Sigmoid colon (tissue), 3 donors: Measurements from ENCODE around the gene RGS7BP.

Experiments
- CTCF ChIP-seq, 4 experiments: fragments of 450-650 bp in 3 of 4; fragments of 200-600 bp in 1 of 4; IDR thresholded peaks; one replicate each; pipeline ENCODE4 v1.5.1; 2016 to 2019; ENCODE audit warnings: antibody characterized with exemption in 4 of 4, mild to moderate bottlenecking in 3 of 4, moderate library complexity in 2 of 4
- POLR2A ChIP-seq, 2 donors: fragments of 450-650 bp; IDR thresholded peaks; one replicate each; pipeline ENCODE4 v1.6.1; 2016; ENCODE audit warnings: antibody characterized with exemption in 2 of 2, mild to moderate bottlenecking in 2 of 2, moderate library complexity in 2 of 2

- TF ChIP-seq CTCF (IDR thresholded peaks at IDR 0.05) (no peak), POLR2A (IDR thresholded peaks at IDR 0.05) (no peak)
Measured at GRCh38 chr5:64637144-64637543, 131.3 kb downstream of the RGS7BP start.
